Measurements from ENCODE around the gene ANKRD40. TPM values are rescaled to one million over a fixed set of nuclear protein-coding genes. Genes with fewer than 3 reads are reported as not detected.
A peak's percentile ranks its signal among the peaks of the same experiment; 100 is the strongest.

ANKRD40 gene, protein sequence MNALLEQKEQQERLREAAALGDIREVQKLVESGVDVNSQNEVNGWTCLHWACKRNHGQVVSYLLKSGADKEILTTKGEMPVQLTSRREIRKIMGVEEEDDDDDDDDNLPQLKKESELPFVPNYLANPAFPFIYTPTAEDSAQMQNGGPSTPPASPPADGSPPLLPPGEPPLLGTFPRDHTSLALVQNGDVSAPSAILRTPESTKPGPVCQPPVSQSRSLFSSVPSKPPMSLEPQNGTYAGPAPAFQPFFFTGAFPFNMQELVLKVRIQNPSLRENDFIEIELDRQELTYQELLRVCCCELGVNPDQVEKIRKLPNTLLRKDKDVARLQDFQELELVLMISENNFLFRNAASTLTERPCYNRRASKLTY
- total RNA-seq (2021) (43.3 to 45.3 TPM (median 45.3 TPM) in 3 replicates), Bru-seq, nascent RNA (percentile 89 among the genes with signal in this experiment)
- long read RNA-seq, experiment 1, full-length matches to known transcripts, result 126 of 144 reads
- long read RNA-seq, experiment 1, partial matches to known transcripts, result 4 of 144 reads
- long read RNA-seq, experiment 1, other reads (novel, unspliced or antisense), result 14 of 144 reads
- long read RNA-seq, experiment 2, full-length matches to known transcripts, result 15 of 53 reads
- long read RNA-seq, experiment 2, partial matches to known transcripts, result 4 of 53 reads
- long read RNA-seq, experiment 2, other reads (novel, unspliced or antisense), result 34 of 53 reads
- long read RNA-seq, experiment 3, full-length matches to known transcripts, result 3 of 4 reads
- long read RNA-seq, experiment 3, partial matches to known transcripts, result 0 of 4 reads
- long read RNA-seq, experiment 3, other reads (novel, unspliced or antisense), result 1 of 4 reads

DNA sequence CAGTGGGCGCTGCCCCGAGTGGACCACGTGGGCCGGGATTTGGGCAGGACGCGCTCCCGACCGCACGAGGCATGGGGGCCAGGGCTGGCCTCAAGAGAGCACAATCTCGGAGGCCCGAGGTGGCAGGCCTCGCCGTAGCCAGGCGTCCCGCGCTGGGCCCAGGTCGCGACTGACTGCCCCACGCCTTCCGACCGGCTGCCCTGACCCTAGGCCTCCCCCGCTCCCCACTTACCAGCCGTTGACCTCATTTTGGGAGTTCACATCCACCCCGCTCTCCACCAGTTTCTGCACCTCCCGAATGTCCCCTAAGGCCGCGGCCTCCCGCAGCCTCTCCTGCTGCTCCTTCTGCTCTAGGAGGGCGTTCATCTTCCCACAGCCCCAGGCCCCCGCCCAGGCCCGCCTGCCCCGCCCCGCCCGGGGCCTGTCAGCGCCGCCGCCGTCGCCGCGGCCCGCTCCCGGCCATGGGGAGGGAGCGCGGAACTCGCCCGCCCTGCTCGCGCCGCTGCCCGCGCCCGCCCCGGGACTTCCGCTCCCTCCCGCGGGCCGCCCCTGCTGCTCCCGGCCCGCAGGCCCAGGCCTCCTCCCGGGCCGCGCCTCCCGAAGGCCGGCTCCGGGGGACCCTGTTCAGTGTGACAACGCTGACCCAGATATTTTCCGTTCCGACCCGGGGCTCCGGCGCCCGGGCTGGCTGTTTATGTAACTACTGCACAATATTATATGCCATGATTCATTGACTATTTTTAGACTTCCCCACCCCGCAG is at the start of gene ANKRD40:
Gene ANKRD40 (minus strand): TSS at position 626 of the 761 bp plus-strand sequence. CDS start 260 bp downstream, at position 366.
- Mint-ChIP-seq H3K27me3 (ENCODE audit: low read depth) (no peaks in the 10 kb centered on the region), H3K4me3 (peak within 1 kb of the TSS; percentile 91), H3K36me3 (peaks cover 12% of the 10 kb centered on the region), H3K27ac (peak within 1 kb of the TSS; percentile 91), H3K9me3 (no peaks in the 10 kb centered on the region), H3K4me1 (peaks cover 28% of the 10 kb centered on the region)
- ATAC-seq (peak; percentile 76), DNase-seq (ENCODE audit: low spot score) (peak; percentile 70)
- POLR2A ChIA-PET, result interaction anchor here (0.5 kb wide), 1 partner anchor 10 kb away, joined by 4 read pairs; no protein-coding TSS in a partner anchor
- CTCF ChIA-PET, result interaction anchor here (1.0 to 1.2 kb wide), 4 partner anchors 12 to 147 kb away, joined by 3 to 6 read pairs (median 4); partner anchors contain the start of genes CACNA1G and LUC7L3
- TF ChIP-seq, protein P1, sequence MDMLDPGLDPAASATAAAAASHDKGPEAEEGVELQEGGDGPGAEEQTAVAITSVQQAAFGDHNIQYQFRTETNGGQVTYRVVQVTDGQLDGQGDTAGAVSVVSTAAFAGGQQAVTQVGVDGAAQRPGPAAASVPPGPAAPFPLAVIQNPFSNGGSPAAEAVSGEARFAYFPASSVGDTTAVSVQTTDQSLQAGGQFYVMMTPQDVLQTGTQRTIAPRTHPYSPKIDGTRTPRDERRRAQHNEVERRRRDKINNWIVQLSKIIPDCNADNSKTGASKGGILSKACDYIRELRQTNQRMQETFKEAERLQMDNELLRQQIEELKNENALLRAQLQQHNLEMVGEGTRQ (CRISPR knock-in tag; IDR thresholded peaks at IDR 0.05), result peak; percentile 46; the same call in 1 of the 2 replicates
- TF ChIP-seq FOXP1 (CRISPR knock-in tag; IDR thresholded peaks at IDR 0.05; ENCODE audit: borderline replicate concordance), result peak; percentile 33; the same call in 1 of the 2 replicates
- no peak for TF ChIP-seq FOXK1 (CRISPR knock-in tag; IDR thresholded peaks at IDR 0.05)
- TF ChIP-seq, protein P2, sequence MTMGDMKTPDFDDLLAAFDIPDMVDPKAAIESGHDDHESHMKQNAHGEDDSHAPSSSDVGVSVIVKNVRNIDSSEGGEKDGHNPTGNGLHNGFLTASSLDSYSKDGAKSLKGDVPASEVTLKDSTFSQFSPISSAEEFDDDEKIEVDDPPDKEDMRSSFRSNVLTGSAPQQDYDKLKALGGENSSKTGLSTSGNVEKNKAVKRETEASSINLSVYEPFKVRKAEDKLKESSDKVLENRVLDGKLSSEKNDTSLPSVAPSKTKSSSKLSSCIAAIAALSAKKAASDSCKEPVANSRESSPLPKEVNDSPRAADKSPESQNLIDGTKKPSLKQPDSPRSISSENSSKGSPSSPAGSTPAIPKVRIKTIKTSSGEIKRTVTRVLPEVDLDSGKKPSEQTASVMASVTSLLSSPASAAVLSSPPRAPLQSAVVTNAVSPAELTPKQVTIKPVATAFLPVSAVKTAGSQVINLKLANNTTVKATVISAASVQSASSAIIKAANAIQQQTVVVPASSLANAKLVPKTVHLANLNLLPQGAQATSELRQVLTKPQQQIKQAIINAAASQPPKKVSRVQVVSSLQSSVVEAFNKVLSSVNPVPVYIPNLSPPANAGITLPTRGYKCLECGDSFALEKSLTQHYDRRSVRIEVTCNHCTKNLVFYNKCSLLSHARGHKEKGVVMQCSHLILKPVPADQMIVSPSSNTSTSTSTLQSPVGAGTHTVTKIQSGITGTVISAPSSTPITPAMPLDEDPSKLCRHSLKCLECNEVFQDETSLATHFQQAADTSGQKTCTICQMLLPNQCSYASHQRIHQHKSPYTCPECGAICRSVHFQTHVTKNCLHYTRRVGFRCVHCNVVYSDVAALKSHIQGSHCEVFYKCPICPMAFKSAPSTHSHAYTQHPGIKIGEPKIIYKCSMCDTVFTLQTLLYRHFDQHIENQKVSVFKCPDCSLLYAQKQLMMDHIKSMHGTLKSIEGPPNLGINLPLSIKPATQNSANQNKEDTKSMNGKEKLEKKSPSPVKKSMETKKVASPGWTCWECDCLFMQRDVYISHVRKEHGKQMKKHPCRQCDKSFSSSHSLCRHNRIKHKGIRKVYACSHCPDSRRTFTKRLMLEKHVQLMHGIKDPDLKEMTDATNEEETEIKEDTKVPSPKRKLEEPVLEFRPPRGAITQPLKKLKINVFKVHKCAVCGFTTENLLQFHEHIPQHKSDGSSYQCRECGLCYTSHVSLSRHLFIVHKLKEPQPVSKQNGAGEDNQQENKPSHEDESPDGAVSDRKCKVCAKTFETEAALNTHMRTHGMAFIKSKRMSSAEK (CRISPR knock-in tag; IDR thresholded peaks at IDR 0.05; ENCODE audit: borderline replicate concordance), result no peak
- 0 out of 2 replicates have a peak, but pooled peaks have one; percentile 34 for TF ChIP-seq SMAD3 (CRISPR knock-in tag; IDR thresholded peaks at IDR 0.05; ENCODE audit: borderline replicate concordance)
- TF ChIP-seq, protein P3, sequence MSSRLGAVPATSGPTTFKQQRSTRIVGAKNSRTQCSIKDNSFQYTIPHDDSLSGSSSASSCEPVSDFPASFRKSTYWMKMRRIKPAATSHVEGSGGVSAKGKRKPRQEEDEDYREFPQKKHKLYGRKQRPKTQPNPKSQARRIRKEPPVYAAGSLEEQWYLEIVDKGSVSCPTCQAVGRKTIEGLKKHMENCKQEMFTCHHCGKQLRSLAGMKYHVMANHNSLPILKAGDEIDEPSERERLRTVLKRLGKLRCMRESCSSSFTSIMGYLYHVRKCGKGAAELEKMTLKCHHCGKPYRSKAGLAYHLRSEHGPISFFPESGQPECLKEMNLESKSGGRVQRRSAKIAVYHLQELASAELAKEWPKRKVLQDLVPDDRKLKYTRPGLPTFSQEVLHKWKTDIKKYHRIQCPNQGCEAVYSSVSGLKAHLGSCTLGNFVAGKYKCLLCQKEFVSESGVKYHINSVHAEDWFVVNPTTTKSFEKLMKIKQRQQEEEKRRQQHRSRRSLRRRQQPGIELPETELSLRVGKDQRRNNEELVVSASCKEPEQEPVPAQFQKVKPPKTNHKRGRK (CRISPR knock-in tag; IDR thresholded peaks at IDR 0.05; ENCODE audit: borderline replicate concordance), result no peak
- no peak for TF ChIP-seq JAZF1 (CRISPR knock-in tag; IDR thresholded peaks at IDR 0.05)
- TF ChIP-seq, protein P4, sequence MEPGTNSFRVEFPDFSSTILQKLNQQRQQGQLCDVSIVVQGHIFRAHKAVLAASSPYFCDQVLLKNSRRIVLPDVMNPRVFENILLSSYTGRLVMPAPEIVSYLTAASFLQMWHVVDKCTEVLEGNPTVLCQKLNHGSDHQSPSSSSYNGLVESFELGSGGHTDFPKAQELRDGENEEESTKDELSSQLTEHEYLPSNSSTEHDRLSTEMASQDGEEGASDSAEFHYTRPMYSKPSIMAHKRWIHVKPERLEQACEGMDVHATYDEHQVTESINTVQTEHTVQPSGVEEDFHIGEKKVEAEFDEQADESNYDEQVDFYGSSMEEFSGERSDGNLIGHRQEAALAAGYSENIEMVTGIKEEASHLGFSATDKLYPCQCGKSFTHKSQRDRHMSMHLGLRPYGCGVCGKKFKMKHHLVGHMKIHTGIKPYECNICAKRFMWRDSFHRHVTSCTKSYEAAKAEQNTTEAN (CRISPR knock-in tag; IDR thresholded peaks at IDR 0.05), result 0 out of 2 replicates have a peak, but pooled peaks have one; percentile 58
- TF ChIP-seq, protein P5, sequence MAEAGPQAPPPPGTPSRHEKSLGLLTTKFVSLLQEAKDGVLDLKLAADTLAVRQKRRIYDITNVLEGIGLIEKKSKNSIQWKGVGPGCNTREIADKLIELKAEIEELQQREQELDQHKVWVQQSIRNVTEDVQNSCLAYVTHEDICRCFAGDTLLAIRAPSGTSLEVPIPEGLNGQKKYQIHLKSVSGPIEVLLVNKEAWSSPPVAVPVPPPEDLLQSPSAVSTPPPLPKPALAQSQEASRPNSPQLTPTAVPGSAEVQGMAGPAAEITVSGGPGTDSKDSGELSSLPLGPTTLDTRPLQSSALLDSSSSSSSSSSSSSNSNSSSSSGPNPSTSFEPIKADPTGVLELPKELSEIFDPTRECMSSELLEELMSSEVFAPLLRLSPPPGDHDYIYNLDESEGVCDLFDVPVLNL (CRISPR knock-in tag; IDR thresholded peaks at IDR 0.05; ENCODE audit: borderline replicate concordance, low read depth), result no peak
- TF ChIP-seq MYBL2 (CRISPR knock-in tag; IDR thresholded peaks at IDR 0.05), result no peak
- TF ChIP-seq ATF3 (CRISPR knock-in tag; conservative IDR thresholded peaks at IDR 0.05), result no peak
- 0 out of 2 replicates have a peak, but pooled peaks have one; percentile 38 for TF ChIP-seq ETV6 (CRISPR knock-in tag; IDR thresholded peaks at IDR 0.05)
- 0 out of 2 replicates have a peak, but pooled peaks have one; percentile 39 for TF ChIP-seq CREM (CRISPR knock-in tag; IDR thresholded peaks at IDR 0.05)
- TF ChIP-seq ZNF396 (CRISPR knock-in tag; IDR thresholded peaks at IDR 0.05; ENCODE audit: borderline replicate concordance), result no peak
- TF ChIP-seq, protein P6, sequence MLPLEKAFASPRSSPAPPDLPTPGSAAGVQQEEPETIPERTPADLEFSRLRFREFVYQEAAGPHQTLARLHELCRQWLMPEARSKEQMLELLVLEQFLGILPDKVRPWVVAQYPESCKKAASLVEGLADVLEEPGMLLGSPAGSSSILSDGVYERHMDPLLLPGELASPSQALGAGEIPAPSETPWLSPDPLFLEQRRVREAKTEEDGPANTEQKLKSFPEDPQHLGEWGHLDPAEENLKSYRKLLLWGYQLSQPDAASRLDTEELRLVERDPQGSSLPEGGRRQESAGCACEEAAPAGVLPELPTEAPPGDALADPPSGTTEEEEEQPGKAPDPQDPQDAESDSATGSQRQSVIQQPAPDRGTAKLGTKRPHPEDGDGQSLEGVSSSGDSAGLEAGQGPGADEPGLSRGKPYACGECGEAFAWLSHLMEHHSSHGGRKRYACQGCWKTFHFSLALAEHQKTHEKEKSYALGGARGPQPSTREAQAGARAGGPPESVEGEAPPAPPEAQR (CRISPR knock-in tag; IDR thresholded peaks at IDR 0.05), result no peak
- TF ChIP-seq, protein P7, sequence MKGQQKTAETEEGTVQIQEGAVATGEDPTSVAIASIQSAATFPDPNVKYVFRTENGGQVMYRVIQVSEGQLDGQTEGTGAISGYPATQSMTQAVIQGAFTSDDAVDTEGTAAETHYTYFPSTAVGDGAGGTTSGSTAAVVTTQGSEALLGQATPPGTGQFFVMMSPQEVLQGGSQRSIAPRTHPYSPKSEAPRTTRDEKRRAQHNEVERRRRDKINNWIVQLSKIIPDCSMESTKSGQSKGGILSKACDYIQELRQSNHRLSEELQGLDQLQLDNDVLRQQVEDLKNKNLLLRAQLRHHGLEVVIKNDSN (CRISPR knock-in tag; IDR thresholded peaks at IDR 0.05), result peak; percentile 51; the same call in 1 of the 2 replicates
- peak; percentile 65 for TF ChIP-seq GABPB1 (CRISPR knock-in tag; IDR thresholded peaks at IDR 0.05)
- TF ChIP-seq ZNF232 (CRISPR knock-in tag; IDR thresholded peaks at IDR 0.05), result 0 out of 2 replicates have a peak, but pooled peaks have one; percentile 41
- TF ChIP-seq PRRX2 (CRISPR knock-in tag; IDR thresholded peaks at IDR 0.05), result no peak
- no peak for TF ChIP-seq TEAD1 (CRISPR knock-in tag; IDR thresholded peaks at IDR 0.05)
- TF ChIP-seq JUN (CRISPR knock-in tag; IDR thresholded peaks at IDR 0.05), result 0 out of 2 replicates have a peak, but pooled peaks have one; percentile 31
